ENCODE data around the gene IL17RD. TPM values are rescaled to one million over a fixed set of nuclear protein-coding genes. Genes with fewer than 3 reads are reported as not detected.

The IL17RD gene
- polyA plus RNA-seq, 1 of the 3 experiments (the other 2 are of a cell fraction) = 2.4 TPM

GRCh38 chr3:57165641-57166040, 488 bp upstream of the IL17RD start:
- H3K79me2 ChIP-seq (ENCODE audit: insufficient read depth) = no peaks in the 10 kb centered on the region
- DNase-seq = no peak
- no peak overlapping the region for H3K9ac ChIP-seq
- H2AFZ ChIP-seq (ENCODE audit: low read depth) = no peak overlapping the region
- ChIA-PET CTCF (interaction anchor here (0.9 to 5.9 kb wide), 5 partner anchors 14 to 145 kb away, joined by 3 to 52 read pairs (median 3); no protein-coding TSS in a partner anchor), POLR2A (interaction anchor here (0.6 to 1.2 kb wide), 3 partner anchors 35 to 45 kb away, joined by 3 to 4 read pairs (median 4); no protein-coding TSS in a partner anchor)
- H3K4me1 ChIP-seq (ENCODE audit: control insufficient read depth in 1 of 2, insufficient read depth in 2 of 2, low read depth in 1 of 2, low read length in 1 of 2) = peaks cover 7 to 47% of the 10 kb centered on the region in 2 experiments; a peak in 2 of 4 replicates
- no peak overlapping the region for H3K27ac ChIP-seq (ENCODE audit: low read depth in 2 of 2, low read length in 1 of 2)
- H3F3A ChIP-seq (replicated peaks; ENCODE audit: insufficient read depth) = no peaks in the 10 kb centered on the region
- H3K9me3 ChIP-seq = no peaks in the 10 kb centered on the region
- TF ChIP-seq CHD2 (IDR thresholded peaks at IDR 0.05; ENCODE audit: low read length, partially characterized antibody) (no peak), EZH2phosphoT487 (IDR thresholded peaks at IDR 0.05; ENCODE audit: borderline replicate concordance, low read depth) (no peak), SIN3A (IDR thresholded peaks at IDR 0.05; ENCODE audit: borderline replicate concordance, low read depth, low read length) (no peak), REST (IDR thresholded peaks at IDR 0.05; ENCODE audit: low read depth, low read length) (no peak), EP300 (IDR thresholded peaks at IDR 0.05; ENCODE audit: borderline replicate concordance in 1 of 2, low read depth in 1 of 2, low read length in 1 of 2) (no peak), TCF12 (IDR thresholded peaks at IDR 0.05) (no peak), USF1 (IDR thresholded peaks at IDR 0.05; ENCODE audit: borderline replicate concordance, low read depth) (no peak), TAF1 (IDR thresholded peaks at IDR 0.05; ENCODE audit: borderline replicate concordance, low read depth, low read length) (no peak), FOXJ3 (CRISPR knock-in tag; IDR thresholded peaks at IDR 0.05) (no peak), MAX (IDR thresholded peaks at IDR 0.05; ENCODE audit: low read depth) (no peak), RFX5 (IDR thresholded peaks at IDR 0.05; ENCODE audit: low read length) (no peak), NRF1 (IDR thresholded peaks at IDR 0.05; ENCODE audit: low read depth, low read length) (no peak), RXRA (IDR thresholded peaks at IDR 0.05; ENCODE audit: borderline replicate concordance, low read depth) (no peak), RAD21 (IDR thresholded peaks at IDR 0.05; ENCODE audit: low read length) (no peak), ELF1 (IDR thresholded peaks at IDR 0.05) (no peak), JUND (IDR thresholded peaks at IDR 0.05) (no peak), TEAD4 (IDR thresholded peaks at IDR 0.05; ENCODE audit: borderline replicate concordance, insufficient read depth) (no peak), FOXM1 (IDR thresholded peaks at IDR 0.05; ENCODE audit: low read depth) (no peak)
- TF ChIP-seq, protein P1, sequence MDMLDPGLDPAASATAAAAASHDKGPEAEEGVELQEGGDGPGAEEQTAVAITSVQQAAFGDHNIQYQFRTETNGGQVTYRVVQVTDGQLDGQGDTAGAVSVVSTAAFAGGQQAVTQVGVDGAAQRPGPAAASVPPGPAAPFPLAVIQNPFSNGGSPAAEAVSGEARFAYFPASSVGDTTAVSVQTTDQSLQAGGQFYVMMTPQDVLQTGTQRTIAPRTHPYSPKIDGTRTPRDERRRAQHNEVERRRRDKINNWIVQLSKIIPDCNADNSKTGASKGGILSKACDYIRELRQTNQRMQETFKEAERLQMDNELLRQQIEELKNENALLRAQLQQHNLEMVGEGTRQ (IDR thresholded peaks at IDR 0.05; ENCODE audit: borderline replicate concordance, low read depth, low read length) = no peak
- TF ChIP-seq, protein P2, sequence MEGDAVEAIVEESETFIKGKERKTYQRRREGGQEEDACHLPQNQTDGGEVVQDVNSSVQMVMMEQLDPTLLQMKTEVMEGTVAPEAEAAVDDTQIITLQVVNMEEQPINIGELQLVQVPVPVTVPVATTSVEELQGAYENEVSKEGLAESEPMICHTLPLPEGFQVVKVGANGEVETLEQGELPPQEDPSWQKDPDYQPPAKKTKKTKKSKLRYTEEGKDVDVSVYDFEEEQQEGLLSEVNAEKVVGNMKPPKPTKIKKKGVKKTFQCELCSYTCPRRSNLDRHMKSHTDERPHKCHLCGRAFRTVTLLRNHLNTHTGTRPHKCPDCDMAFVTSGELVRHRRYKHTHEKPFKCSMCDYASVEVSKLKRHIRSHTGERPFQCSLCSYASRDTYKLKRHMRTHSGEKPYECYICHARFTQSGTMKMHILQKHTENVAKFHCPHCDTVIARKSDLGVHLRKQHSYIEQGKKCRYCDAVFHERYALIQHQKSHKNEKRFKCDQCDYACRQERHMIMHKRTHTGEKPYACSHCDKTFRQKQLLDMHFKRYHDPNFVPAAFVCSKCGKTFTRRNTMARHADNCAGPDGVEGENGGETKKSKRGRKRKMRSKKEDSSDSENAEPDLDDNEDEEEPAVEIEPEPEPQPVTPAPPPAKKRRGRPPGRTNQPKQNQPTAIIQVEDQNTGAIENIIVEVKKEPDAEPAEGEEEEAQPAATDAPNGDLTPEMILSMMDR (IDR thresholded peaks at IDR 0.05) = no peak
- no peaks in the 10 kb centered on the region for H4K20me1 ChIP-seq (ENCODE audit: insufficient read depth)
- H3K27me3 ChIP-seq (ENCODE audit: insufficient read depth) = peaks cover 15% of the 10 kb centered on the region; the same call in 1 of the 2 replicates
- H3K4me2 ChIP-seq = no peak overlapping the region
- 49% methylated on average over 4 of the region's 4 CpGs for WGBS (ENCODE audit: low lambda C conversion rate)
- H3K36me3 ChIP-seq (replicated peaks in 1 of 2; ENCODE audit: control insufficient read depth in 1 of 2, insufficient read depth in 2 of 2, low read length in 1 of 2) = no peaks in the 10 kb centered on the region
- peak overlapping the region in 1 of 2 experiments; percentile 20; a peak in 1 of 4 replicates for H3K4me3 ChIP-seq (ENCODE audit: low read depth in 2 of 2, low read length in 1 of 2)
- no peaks in the 10 kb centered on the region for H3K9me2 ChIP-seq

All from SK-N-SH (cell line).